Smooth muscle cell (in vitro differentiated cells): ENCODE results near the gene SYPL2. TPM values are rescaled to one million over a fixed set of nuclear protein-coding genes. Genes with fewer than 3 reads are reported as not detected.

Experiments
- DNase-seq: peaks from one replicate; lab custom pipeline; 2025; ENCODE audit not compliant: unreplicated experiment; lab: John Stamatoyannopoulos, UW
- H2AFZ ChIP-seq: fragments of 200-600 bp; sonication (generic); 2 replicates; pipeline ENCODE4 v1.6.0; 2016; ENCODE audit warnings: antibody characterized with exemption, low read depth, mild to moderate bottlenecking
- H3F3A ChIP-seq: fragments of 200-600 bp; sonication (generic); 2 replicates; pipeline ENCODE4 v1.6.0; 2017; ENCODE audit warnings: antibody characterized with exemption, low read depth
- H3K27ac ChIP-seq: fragments of 200-600 bp; sonication (generic); 2 replicates; pipeline ENCODE4 v1.5.1; 2016; ENCODE audit warnings: low read depth, mild to moderate bottlenecking
- H3K27me3 ChIP-seq: fragments of 200-600 bp; sonication (generic); 2 replicates; pipeline ENCODE4 v1.6.1; 2016; ENCODE audit warnings: low read depth, mild to moderate bottlenecking
- H3K36me3 ChIP-seq: fragments of 200-600 bp; sonication (generic); 2 replicates; pipeline ENCODE4 v1.5.1; 2016; ENCODE audit warnings: low read depth
- H3K4me1 ChIP-seq: fragments of 200-600 bp; sonication (generic); 2 replicates; pipeline ENCODE4 v1.5.1; 2016; ENCODE audit warnings: low read depth
- H3K4me2 ChIP-seq: fragments of 200-600 bp; sonication (generic); 2 replicates; pipeline ENCODE4 v1.6.0; 2016; ENCODE audit warnings: mild to moderate bottlenecking
- H3K4me3 ChIP-seq: fragments of 200-600 bp; sonication (generic); 2 replicates; pipeline ENCODE4 v1.5.1; 2016; ENCODE audit warnings: mild to moderate bottlenecking
- H3K79me2 ChIP-seq: fragments of 200-600 bp; sonication (generic); 2 replicates; pipeline ENCODE4 v1.6.0; 2016; ENCODE audit warnings: low read depth, mild to moderate bottlenecking
- H3K9ac ChIP-seq: fragments of 200-600 bp; sonication (generic); 2 replicates; pipeline ENCODE4 v1.6.0; 2016; ENCODE audit warnings: low read depth
- H3K9me3 ChIP-seq: fragments of 200-600 bp; sonication (generic); replicated peaks from 2 replicates; pipeline ENCODE4 v1.5.1; 2016; ENCODE audit warnings: low read depth
- H4K20me1 ChIP-seq: fragments of 200-600 bp; sonication (generic); 2 replicates; pipeline ENCODE4 v1.6.0; 2016; ENCODE audit warnings: low read depth
- WGBS: methylation state at CpG from one replicate; pipeline ENCODE4 v1.1.7; 2016; ENCODE audit warnings: low lambda C conversion rate; 5-methylcytosine and 5-hydroxymethylcytosine counted together
- polyA plus RNA-seq: library from polyadenylated mRNA; unstranded; fragments of >200 nt; fragmentation: Nextera tagmentation; extraction: Ambion mirVana; gene quantifications from 2 replicates; pipeline ENCODE4 v1.2.1, GENCODE V29; 2016
- total RNA-seq: library from RNA; depleted of rRNA; stranded (reverse); fragments of >200 nt; gene quantifications from 2 replicates; pipeline ENCODE4 v1.2.3, GENCODE V29; 2014
- TF ChIP-seq, protein P1 (sequence below): fragments of 200-600 bp; sonication (generic); IDR thresholded peaks from 2 replicates; pipeline ENCODE4 v1.5.1; 2017; ENCODE audit warnings: borderline replicate concordance, mild to moderate bottlenecking, antibody characterized with exemption; ENCODE audit not compliant: insufficient read depth, poor library complexity, severe bottlenecking

The SYPL2 gene
- total and polyA plus RNA-seq, 2 experiments from 2014 or later = not detected

DNA sequence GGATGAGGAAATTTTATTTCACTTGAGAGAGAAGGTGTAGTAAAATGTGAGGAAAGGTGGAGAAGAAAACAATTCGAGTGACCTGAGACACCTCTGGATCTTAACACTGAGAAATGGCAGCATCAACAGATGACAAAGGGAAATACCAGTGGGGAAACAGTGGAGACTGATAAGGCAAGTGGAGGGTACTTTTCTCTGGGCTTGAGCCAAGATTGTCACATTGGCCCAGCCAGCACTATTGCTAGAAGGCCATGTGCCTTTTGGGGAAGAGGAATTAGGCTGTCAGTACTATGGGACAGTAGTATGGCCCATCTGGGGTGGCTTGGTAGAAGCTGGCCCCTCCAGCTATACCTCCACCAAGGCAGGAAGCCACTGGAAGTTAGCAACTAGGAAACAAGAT is 8.4 kb downstream of the SYPL2 start:
- peaks cover 45% of the 10 kb centered on the region for H3K27me3 ChIP-seq

DNA sequence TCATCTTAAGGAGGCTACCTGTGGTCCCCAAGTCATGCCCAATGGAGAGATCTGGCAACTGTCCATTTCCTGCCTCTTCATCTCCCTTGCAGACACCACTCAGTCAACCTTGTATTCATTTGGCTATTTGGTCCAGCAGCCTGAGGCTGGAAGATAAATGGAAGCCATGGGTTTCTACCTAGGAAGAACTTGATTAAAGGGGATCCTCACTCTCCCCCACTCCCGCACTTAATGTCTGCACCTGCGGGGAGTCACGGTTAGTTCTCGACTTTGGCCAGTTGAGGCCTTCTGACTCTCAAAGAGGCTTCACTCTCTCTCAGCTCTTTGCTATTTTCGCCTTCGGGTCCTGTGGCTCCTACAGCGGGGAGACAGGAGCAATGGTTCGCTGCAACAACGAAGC is 8.9 kb downstream of the SYPL2 start:
- Histone ChIP-seq H3K9me3 (no peaks in the 10 kb centered on the region), H3K27ac (no peak overlapping the region), H3K4me3 (no peak overlapping the region), H3K27me3 (peaks cover 39% of the 10 kb centered on the region), H3F3A (no peaks in the 10 kb centered on the region), H3K79me2 (no peaks in the 10 kb centered on the region), H3K4me2 (no peak overlapping the region), H3K9ac (no peak overlapping the region), H4K20me1 (no peaks in the 10 kb centered on the region), H3K4me1 (no peaks in the 10 kb centered on the region), H3K36me3 (no peaks in the 10 kb centered on the region), H2AFZ (no peak overlapping the region)
- DNase-seq = no peak
- WGBS = 82% methylated on average over 9 of the region's 9 CpGs
- TF ChIP-seq, protein P1, sequence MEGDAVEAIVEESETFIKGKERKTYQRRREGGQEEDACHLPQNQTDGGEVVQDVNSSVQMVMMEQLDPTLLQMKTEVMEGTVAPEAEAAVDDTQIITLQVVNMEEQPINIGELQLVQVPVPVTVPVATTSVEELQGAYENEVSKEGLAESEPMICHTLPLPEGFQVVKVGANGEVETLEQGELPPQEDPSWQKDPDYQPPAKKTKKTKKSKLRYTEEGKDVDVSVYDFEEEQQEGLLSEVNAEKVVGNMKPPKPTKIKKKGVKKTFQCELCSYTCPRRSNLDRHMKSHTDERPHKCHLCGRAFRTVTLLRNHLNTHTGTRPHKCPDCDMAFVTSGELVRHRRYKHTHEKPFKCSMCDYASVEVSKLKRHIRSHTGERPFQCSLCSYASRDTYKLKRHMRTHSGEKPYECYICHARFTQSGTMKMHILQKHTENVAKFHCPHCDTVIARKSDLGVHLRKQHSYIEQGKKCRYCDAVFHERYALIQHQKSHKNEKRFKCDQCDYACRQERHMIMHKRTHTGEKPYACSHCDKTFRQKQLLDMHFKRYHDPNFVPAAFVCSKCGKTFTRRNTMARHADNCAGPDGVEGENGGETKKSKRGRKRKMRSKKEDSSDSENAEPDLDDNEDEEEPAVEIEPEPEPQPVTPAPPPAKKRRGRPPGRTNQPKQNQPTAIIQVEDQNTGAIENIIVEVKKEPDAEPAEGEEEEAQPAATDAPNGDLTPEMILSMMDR = no peak

More for the DNA sequence above, 8.4 kb downstream of the SYPL2 start:
- Histone ChIP-seq H3K36me3 (no peaks in the 10 kb centered on the region), H3K27ac (no peak overlapping the region), H3K79me2 (no peaks in the 10 kb centered on the region), H3K9ac (no peak overlapping the region), H3K4me1 (no peaks in the 10 kb centered on the region), H4K20me1 (no peaks in the 10 kb centered on the region), H3F3A (no peaks in the 10 kb centered on the region), H2AFZ (no peak overlapping the region), H3K9me3 (no peaks in the 10 kb centered on the region), H3K4me2 (no peak overlapping the region), H3K4me3 (no peak overlapping the region)
- TF ChIP-seq, protein P1 = no peak
- no peak for DNase-seq
- WGBS = 89% methylated on average over 1 of the region's 1 CpG

DNA sequence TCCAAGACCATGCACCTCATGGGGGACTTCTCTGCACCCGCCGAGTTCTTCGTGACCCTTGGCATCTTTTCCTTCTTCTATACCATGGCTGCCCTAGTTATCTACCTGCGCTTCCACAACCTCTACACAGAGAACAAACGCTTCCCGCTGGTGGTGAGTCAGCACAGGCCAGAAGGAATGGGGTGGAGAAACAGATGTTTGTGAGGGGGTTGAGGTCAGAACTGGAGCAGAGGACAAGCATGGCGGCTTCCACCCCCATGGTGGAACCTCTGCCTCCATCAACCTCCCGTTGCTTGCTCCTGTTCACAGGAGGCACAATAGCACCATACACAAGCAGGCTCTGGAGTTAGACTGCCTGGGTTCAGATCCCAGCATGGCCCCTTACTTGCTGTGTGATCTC is 10.5 kb downstream of the SYPL2 start:
- Histone ChIP-seq H3K4me3 (no peak overlapping the region), H3K4me1 (no peaks in the 10 kb centered on the region), H3K4me2 (no peak overlapping the region), H3F3A (no peaks in the 10 kb centered on the region), H3K27me3 (peaks cover 29% of the 10 kb centered on the region), H3K27ac (no peak overlapping the region), H3K36me3 (no peaks in the 10 kb centered on the region), H3K9ac (no peak overlapping the region), H2AFZ (no peak overlapping the region), H3K9me3 (no peaks in the 10 kb centered on the region), H4K20me1 (no peaks in the 10 kb centered on the region), H3K79me2 (no peaks in the 10 kb centered on the region)
- no peak for DNase-seq
- 91% methylated on average over 8 of the region's 8 CpGs for WGBS
- TF ChIP-seq, protein P1 = no peak

DNA sequence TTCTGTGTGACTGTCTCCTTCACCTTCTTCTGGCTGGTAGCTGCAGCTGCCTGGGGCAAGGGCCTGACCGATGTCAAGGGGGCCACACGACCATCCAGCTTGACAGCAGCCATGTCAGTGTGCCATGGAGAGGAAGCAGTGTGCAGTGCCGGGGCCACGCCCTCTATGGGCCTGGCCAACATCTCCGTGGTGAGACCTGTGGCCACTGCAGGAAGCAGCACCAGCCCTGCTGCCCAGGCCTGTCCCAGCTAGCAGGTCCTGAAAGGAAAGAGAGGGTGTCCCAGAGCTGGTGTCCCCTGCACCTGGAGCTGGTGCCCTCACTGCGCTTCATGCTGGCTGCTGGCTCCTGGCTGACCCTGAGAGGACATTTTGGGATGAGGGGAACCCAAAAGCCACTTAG is 11.5 kb downstream of the SYPL2 start:
- Histone ChIP-seq H3K79me2 (no peaks in the 10 kb centered on the region), H3K9me3 (no peaks in the 10 kb centered on the region), H3K27me3 (peaks cover 27% of the 10 kb centered on the region), H3K27ac (no peak overlapping the region), H3F3A (no peaks in the 10 kb centered on the region), H2AFZ (no peak overlapping the region), H4K20me1 (no peaks in the 10 kb centered on the region), H3K4me1 (no peaks in the 10 kb centered on the region), H3K4me2 (no peak overlapping the region), H3K9ac (no peak overlapping the region), H3K36me3 (no peaks in the 10 kb centered on the region), H3K4me3 (no peak overlapping the region)
- no peak for DNase-seq
- TF ChIP-seq, protein P1 = no peak
- 76% methylated on average over 6 of the region's 6 CpGs for WGBS
